Peyer's patch (tissue), 4 donors: ENCODE measurements around the gene PPP1R8.

ENCODE experiments used
- CTCF ChIP-seq, 6 experiments: fragments of 450-650 bp in 4 of 6; fragments of 200-600 bp in 2 of 6; sonication (generic) in 1 of 6; IDR thresholded peaks; one replicate each; pipeline ENCODE4 v1.5.1; 2017 to 2019; ENCODE audit warnings: antibody characterized with exemption in 6 of 6, mild to moderate bottlenecking in 3 of 6, moderate library complexity in 1 of 6
- POLR2A ChIP-seq, 2 donors: fragments of 450-650 bp; IDR thresholded peaks; one replicate each; pipeline ENCODE4 v1.5.1; 2017; ENCODE audit warnings: antibody characterized with exemption in 2 of 2, mild to moderate bottlenecking in 2 of 2, moderate library complexity in 2 of 2

DNA sequence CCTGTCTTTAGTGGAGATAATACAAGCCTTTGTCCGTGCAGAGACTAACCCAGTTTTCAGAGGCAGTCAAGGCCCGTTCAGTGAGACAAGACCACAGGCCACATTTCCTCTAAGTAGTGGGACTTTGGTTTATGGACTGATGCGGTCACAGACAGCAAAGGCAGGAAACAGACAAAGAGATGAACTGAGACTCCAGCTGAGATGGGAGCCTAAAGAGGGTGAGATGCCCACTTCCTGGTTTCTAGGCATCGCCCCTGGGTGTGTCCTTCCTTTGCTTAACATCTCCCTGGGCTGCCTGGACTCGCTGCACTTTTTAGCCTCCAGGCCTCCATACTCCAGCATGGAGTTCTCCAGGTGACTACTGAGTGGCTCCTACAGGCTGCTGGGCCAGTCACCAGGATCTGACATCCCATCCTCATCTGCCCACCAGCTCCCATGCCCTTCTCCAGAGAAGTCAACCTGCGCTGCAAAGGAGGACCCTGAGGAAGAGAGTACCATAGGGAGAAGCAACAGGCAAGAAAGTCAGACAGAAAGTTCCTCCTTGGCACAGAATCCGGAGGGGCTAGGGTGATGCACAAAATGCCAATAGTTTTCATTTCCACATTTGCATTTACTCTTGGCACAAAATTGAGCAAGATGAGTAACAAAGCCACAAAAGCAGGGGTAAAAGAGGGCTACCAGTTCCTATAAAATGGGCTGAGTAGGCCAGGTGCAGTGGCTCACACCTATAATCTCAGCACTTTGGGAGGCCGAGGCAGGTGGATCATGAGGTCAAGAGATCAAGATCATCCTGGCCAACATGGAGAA lies 56.8 kb downstream of the PPP1R8 start:
- TF ChIP-seq CTCF (IDR thresholded peaks at IDR 0.05) = no peak
- TF ChIP-seq POLR2A (IDR thresholded peaks at IDR 0.05) = no peak
